ENCODE data around the gene ZFHX2. TPM values are rescaled to one million over a fixed set of nuclear protein-coding genes. Genes with fewer than 3 reads are reported as not detected.
"Not testable (repeated sequence)": the region's sequence is repeated elsewhere in the genome, so short reads cannot be mapped to it uniquely, and the experiment has no call there.

ZFHX2 gene
- polyA plus RNA-seq (ENCODE audit: low read depth in 6 of 6), result under 1 TPM in 3 of 6 donors, not detected in 3; 0.03 to 0.38 (median 0.04) TPM

GRCh38 chr14:23551266-23552028 lies at the start of gene ZFHX2:
Gene ZFHX2 (minus strand): TSS chr14:23551765. CDS start chr14:23535325, 16,440 bp downstream.
- H3K4me3 Mint-ChIP-seq, result peak within 1 kb of the TSS in 1 of 8 donors; percentile 29
- ATAC-seq (ENCODE audit: low read depth in 2 of 2), result peak; percentile 48 to 53
- H3K4me1 Mint-ChIP-seq, result peaks cover 17 to 24% (median 19%) of the 10 kb centered on the region in 3 donors
- no peaks in the 10 kb centered on the region for H3K9me3 Mint-ChIP-seq
- H3K27ac Mint-ChIP-seq, result peak within 1 kb of the TSS; percentile 84 to 97 (median 94)
- no peaks in the 10 kb centered on the region for H3K27me3 Mint-ChIP-seq
- DNase-seq, result peak; percentile 67
- no peaks in the 10 kb centered on the region for H3K36me3 Mint-ChIP-seq

GRCh38 chr14:23600806-23601205 lies 49.2 kb upstream of the ZFHX2 start:
- Mint-ChIP-seq H3K9me3 (peaks cover 4 to 17% (median 6%) of the 10 kb centered on the region in 7 donors), H3K4me1 (no peaks in the 10 kb centered on the region), H3K27ac (no peak overlapping the region), H3K4me3 (no peak overlapping the region), H3K27me3 (peaks cover 17 to 46% (median 32%) of the 10 kb centered on the region in 3 donors), H3K36me3 (peaks cover 5 to 15% of the 10 kb centered on the region in 2 donors)
- no peak for DNase-seq
- no peak for ATAC-seq (ENCODE audit: low read depth in 2 of 2)

GRCh38 chr14:23600322-23600707 lies 48.8 kb upstream of the ZFHX2 start:
- H3K9me3 Mint-ChIP-seq, result peaks cover 4 to 17% (median 6%) of the 10 kb centered on the region in 7 donors
- DNase-seq (no peak), ATAC-seq (ENCODE audit: low read depth in 2 of 2) (no peak)
- H3K4me3 Mint-ChIP-seq, result no peak overlapping the region
- H3K36me3 Mint-ChIP-seq, result peaks cover 5 to 15% of the 10 kb centered on the region in 2 donors
- no peak overlapping the region for H3K27ac Mint-ChIP-seq
- peaks cover 17 to 50% (median 36%) of the 10 kb centered on the region in 3 donors for H3K27me3 Mint-ChIP-seq
- H3K4me1 Mint-ChIP-seq, result no peaks in the 10 kb centered on the region

- not testable (repeated sequence) for H3K9me3 Mint-ChIP-seq
Observed at GRCh38 chr14:23594191-23594590, 42.6 kb upstream of the ZFHX2 start.

GRCh38 chr14:23590198-23590597 lies 38.6 kb upstream of the ZFHX2 start:
- peaks cover 0 to 6% (median 0%) of the 10 kb centered on the region in 7 donors for H3K9me3 Mint-ChIP-seq
- DNase-seq (no peak), ATAC-seq (ENCODE audit: low read depth in 2 of 2) (no peak)
- H3K36me3 Mint-ChIP-seq, result no peaks in the 10 kb centered on the region
- no peak overlapping the region for H3K4me3 Mint-ChIP-seq
- H3K27ac Mint-ChIP-seq, result no peak overlapping the region
- peaks cover 0 to 12% (median 10%) of the 10 kb centered on the region in 3 donors for H3K4me1 Mint-ChIP-seq
- H3K27me3 Mint-ChIP-seq, result peaks cover 21 to 26% (median 24%) of the 10 kb centered on the region in 3 donors

More at GRCh38 chr14:23594191-23594590, 42.6 kb upstream of the ZFHX2 start:
- not testable (repeated sequence) for ATAC-seq (ENCODE audit: low read depth in 2 of 2); H3K4me3 Mint-ChIP-seq; DNase-seq; H3K27ac Mint-ChIP-seq; H3K36me3 Mint-ChIP-seq; H3K4me1 Mint-ChIP-seq
- H3K27me3 Mint-ChIP-seq, result peaks cover 3 to 44% (median 24%) of the 10 kb centered on the region in 3 donors

GRCh38 chr14:23589606-23590005 lies 38.0 kb upstream of the ZFHX2 start:
- no peak overlapping the region for H3K27ac Mint-ChIP-seq
- DNase-seq (no peak), ATAC-seq (ENCODE audit: low read depth in 2 of 2) (no peak)
- no peaks in the 10 kb centered on the region for H3K36me3 Mint-ChIP-seq
- no peak overlapping the region for H3K4me3 Mint-ChIP-seq
- peaks cover 0 to 12% (median 10%) of the 10 kb centered on the region in 3 donors for H3K4me1 Mint-ChIP-seq
- peaks cover 19 to 23% (median 21%) of the 10 kb centered on the region in 3 donors for H3K27me3 Mint-ChIP-seq
- peaks cover 0 to 6% (median 0%) of the 10 kb centered on the region in 7 donors for H3K9me3 Mint-ChIP-seq

- ATAC-seq (ENCODE audit: low read depth in 2 of 2) (peak; percentile 87 to 90), DNase-seq (peak; percentile 44)
- H3K4me1 Mint-ChIP-seq, result peaks cover 0 to 12% (median 10%) of the 10 kb centered on the region in 3 donors
- peaks cover 19 to 25% (median 21%) of the 10 kb centered on the region in 3 donors for H3K27me3 Mint-ChIP-seq
- peak overlapping the region in 1 of 6 donors; percentile 68 for H3K27ac Mint-ChIP-seq
- H3K4me3 Mint-ChIP-seq, result no peak overlapping the region
- H3K9me3 Mint-ChIP-seq, result peaks cover 0 to 6% (median 3%) of the 10 kb centered on the region in 7 donors
- H3K36me3 Mint-ChIP-seq, result no peaks in the 10 kb centered on the region
Observed at GRCh38 chr14:23588884-23589598, 37.5 kb upstream of the ZFHX2 start.

- DNase-seq; ATAC-seq (ENCODE audit: low read depth in 2 of 2); H3K36me3 Mint-ChIP-seq; H3K27ac Mint-ChIP-seq; H3K9me3 Mint-ChIP-seq; H3K4me3 Mint-ChIP-seq: not testable (repeated sequence)
- peaks cover 32 to 55% (median 41%) of the 10 kb centered on the region in 3 donors for H3K27me3 Mint-ChIP-seq
- peaks cover 0 to 11% (median 10%) of the 10 kb centered on the region in 3 donors for H3K4me1 Mint-ChIP-seq
Observed at GRCh38 chr14:23584527-23585203, 33.1 kb upstream of the ZFHX2 start.

- not testable (repeated sequence) for H3K36me3 Mint-ChIP-seq, H3K9me3 Mint-ChIP-seq, DNase-seq
Observed at GRCh38 chr14:23583761-23584526, 32.4 kb upstream of the ZFHX2 start.

GRCh38 chr14:23582906-23583760 lies 31.6 kb upstream of the ZFHX2 start:
- H3K4me1 Mint-ChIP-seq, result peaks cover 7 to 10% (median 8%) of the 10 kb centered on the region in 3 donors
- peaks cover 0 to 7% (median 3%) of the 10 kb centered on the region in 7 donors for H3K9me3 Mint-ChIP-seq
- peaks cover 34 to 63% (median 49%) of the 10 kb centered on the region in 3 donors for H3K27me3 Mint-ChIP-seq
- ATAC-seq (ENCODE audit: low read depth in 2 of 2), result no peak
- H3K4me3 Mint-ChIP-seq, result no peak overlapping the region
- DNase-seq, result no peak
- no peaks in the 10 kb centered on the region for H3K36me3 Mint-ChIP-seq
- H3K27ac Mint-ChIP-seq, result no peak overlapping the region

More at GRCh38 chr14:23583761-23584526, 32.4 kb upstream of the ZFHX2 start:
- ATAC-seq (ENCODE audit: low read depth in 2 of 2); H3K27ac Mint-ChIP-seq; H3K4me1 Mint-ChIP-seq; H3K4me3 Mint-ChIP-seq: not testable (repeated sequence)
- peaks cover 34 to 61% (median 48%) of the 10 kb centered on the region in 3 donors for H3K27me3 Mint-ChIP-seq

- H3K27ac Mint-ChIP-seq, result no peak overlapping the region
- peaks cover 33 to 73% (median 63%) of the 10 kb centered on the region in 3 donors for H3K27me3 Mint-ChIP-seq
Observed at GRCh38 chr14:23580948-23581281, 29.4 kb upstream of the ZFHX2 start.

More at GRCh38 chr14:23580948-23581281, 29.4 kb upstream of the ZFHX2 start:
- no peak overlapping the region for H3K4me3 Mint-ChIP-seq
- DNase-seq (no peak), ATAC-seq (ENCODE audit: low read depth in 2 of 2) (no peak)
- H3K36me3 Mint-ChIP-seq, result peaks cover 0 to 9% of the 10 kb centered on the region in 2 donors
- peaks cover 0 to 9% (median 3%) of the 10 kb centered on the region in 7 donors for H3K9me3 Mint-ChIP-seq
- H3K4me1 Mint-ChIP-seq, result peaks cover 21 to 27% (median 22%) of the 10 kb centered on the region in 3 donors
